LNCaP clone FGC (cell line): ENCODE data around the gene EVA1C.
A peak's percentile ranks its signal among the peaks of the same experiment; 100 is the strongest.
"Not testable (repeated sequence)": the region's sequence is repeated elsewhere in the genome, so short reads cannot be mapped to it uniquely, and the experiment has no call there.

ENCODE experiments used
- DNase-seq: peaks from one replicate; pipeline ENCODE4 v3.0.0-alpha.2; 2011; ENCODE audit warnings: low read depth
- H3K4me3 ChIP-seq: 2 replicates; pipeline ENCODE4 v1.5.1; 2011; ENCODE audit warnings: mild to moderate bottlenecking, low read depth, low read length, control low read depth
- CTCF ChIP-seq: IDR thresholded peaks from 2 replicates; pipeline ENCODE4 v1.5.1; 2012; ENCODE audit warnings: mild to moderate bottlenecking; ENCODE audit not compliant: control insufficient read depth, insufficient read depth; ENCODE audit errors: extremely low read depth

Gene EVA1C

GRCh38 chr21:32483293-32483595 lies 70.7 kb downstream of the EVA1C start:
- TF ChIP-seq CTCF = no peak
- H3K4me3 ChIP-seq = no peak overlapping the region
- no peak for DNase-seq

GRCh38 chr21:32484706-32485380 lies 72.3 kb downstream of the EVA1C start:
- TF ChIP-seq CTCF = no peak
- no peak for DNase-seq
- H3K4me3 ChIP-seq = no peak overlapping the region

GRCh38 chr21:32492376-32492775 lies 79.9 kb downstream of the EVA1C start:
- DNase-seq = no peak
- no peak overlapping the region for H3K4me3 ChIP-seq
- no peak for TF ChIP-seq CTCF

- DNase-seq = peak; percentile 72
- peak overlapping the region; percentile 4; the same call in 1 of the 2 replicates for H3K4me3 ChIP-seq
- TF ChIP-seq CTCF = no peak
These were observed 82.6 kb downstream of the EVA1C start for GRCh38 chr21:32494934-32495709.

GRCh38 chr21:32496568-32496967 lies 84.1 kb downstream of the EVA1C start:
- no peak overlapping the region for H3K4me3 ChIP-seq
- DNase-seq = no peak
- TF ChIP-seq CTCF = no peak

GRCh38 chr21:32499249-32500055 lies 86.9 kb downstream of the EVA1C start:
- no peak for DNase-seq
- no peak for TF ChIP-seq CTCF
- no peak overlapping the region for H3K4me3 ChIP-seq

- DNase-seq, H3K4me3 ChIP-seq: not testable (repeated sequence)
These were observed 91.1 kb downstream of the EVA1C start for GRCh38 chr21:32503641-32504040.

GRCh38 chr21:32505767-32506166 lies 93.3 kb downstream of the EVA1C start:
- H3K4me3 ChIP-seq = not testable (repeated sequence)

GRCh38 chr21:32506411-32506965 lies 94.0 kb downstream of the EVA1C start:
- DNase-seq, H3K4me3 ChIP-seq: not testable (repeated sequence)

More at GRCh38 chr21:32505767-32506166, 93.3 kb downstream of the EVA1C start:
- DNase-seq = not testable (repeated sequence)
